ENCODE data around the gene FGD4.

Gene FGD4

GRCh38 chr12:32615441-32615840, 216.1 kb downstream of the FGD4 start:
- FAIRE-seq (no peak), DNase-seq (ENCODE audit: insufficient read length, low spot score) (no peak)
- no peak for TF ChIP-seq CTCF (IDR thresholded peaks at IDR 0.05; ENCODE audit: insufficient read depth, missing control alignments)

GRCh38 chr12:32617534-32617933, 218.2 kb downstream of the FGD4 start:
- no peak for DNase-seq (ENCODE audit: insufficient read length, low spot score)

GRCh38 chr12:32618115-32618514, 218.8 kb downstream of the FGD4 start:
- no peak for TF ChIP-seq CTCF (IDR thresholded peaks at IDR 0.05; ENCODE audit: insufficient read depth, missing control alignments)
- no peak for DNase-seq (ENCODE audit: insufficient read length, low spot score)
- FAIRE-seq = peak; percentile 16

More at GRCh38 chr12:32617534-32617933, 218.2 kb downstream of the FGD4 start:
- FAIRE-seq = no peak
- no peak for TF ChIP-seq CTCF (IDR thresholded peaks at IDR 0.05; ENCODE audit: insufficient read depth, missing control alignments)

GRCh38 chr12:32627976-32628375, 228.6 kb downstream of the FGD4 start:
- DNase-seq (ENCODE audit: insufficient read length, low spot score) (no peak), FAIRE-seq (no peak)
- TF ChIP-seq CTCF (IDR thresholded peaks at IDR 0.05; ENCODE audit: insufficient read depth, missing control alignments) = no peak

GRCh38 chr12:32641287-32641901, 242.0 kb downstream of the FGD4 start:
- no peak for DNase-seq (ENCODE audit: insufficient read length, low spot score)
- no peak for TF ChIP-seq CTCF (IDR thresholded peaks at IDR 0.05; ENCODE audit: insufficient read depth, missing control alignments)
- peak; percentile 84 for FAIRE-seq

- no peak for FAIRE-seq
- no peak for TF ChIP-seq CTCF (IDR thresholded peaks at IDR 0.05; ENCODE audit: insufficient read depth, missing control alignments)
- no peak for DNase-seq (ENCODE audit: insufficient read length, low spot score)
Measured at GRCh38 chr12:32644431-32644830, 245.1 kb downstream of the FGD4 start.

- no peak for FAIRE-seq
- TF ChIP-seq CTCF (IDR thresholded peaks at IDR 0.05; ENCODE audit: insufficient read depth, missing control alignments) = no peak
- DNase-seq (ENCODE audit: insufficient read length, low spot score) = no peak
Measured at GRCh38 chr12:32647275-32647674, 247.9 kb downstream of the FGD4 start.
